Heart left ventricle (tissue), 13 donors: ENCODE data around the gene FAT4.

Experiments used
- CTCF ChIP-seq, 12 donors: fragments of 200-600 bp; sonication (generic) in 4 of 12; IDR thresholded peaks; one replicate each; pipeline versions ENCODE4 v1.5.0 to v1.8.0; 2018 to 2022; ENCODE audit warnings: antibody characterized with exemption in 12 of 12, mild to moderate bottlenecking in 5 of 12
- POLR2A ChIP-seq, 2 donors: fragments of 450-650 bp; IDR thresholded peaks; one replicate each; pipeline ENCODE4 v1.6.1; 2017; ENCODE audit warnings: antibody characterized with exemption in 2 of 2, mild to moderate bottlenecking in 2 of 2, moderate library complexity in 2 of 2
- donor health status: ischemic (EF 13 %, LVEDD 7.1; RV severe dilation, severe dysfunction).
- donor health status: DM: no; HTN: yes; CAD: no.
- donor health status: DM: no; HTN: no; CAD: no.
- donor health status: ischemic (EF 25% LVEDD 6.9; RV normal size, moderate dysfunction).
- donor health status: ischemic (EF 25% LVEDD 5.7; RV mildly dilated, moderate dysfunction).
- donor health status: ischemic (EF 35%, LVEDD 5.7; RV mildly dilated, moderate dysfunction).
- donor health status: nonischemic (EF 11% LVEDD 7.7; RV severe dilation, severe dysfunction).
- donor health status: DM: yes; HTN: yes; CAD: no.
- donor health status: PGD.
- donor health status: ischemic (EF 29% LVEDD 5.4; RV normal size, mild dysfunction).
- donor health status: nonischemic (EF 23%, LVEDD 6.1; RV moderate dilation, normal function).

- TF ChIP-seq CTCF (IDR thresholded peaks at IDR 0.05) (no peak), POLR2A (IDR thresholded peaks at IDR 0.05) (no peak)
Measured at GRCh38 chr4:125306112-125306511, 8.6 kb upstream of the FAT4 start.
